Measurements from ENCODE around the gene CHMP1A.
"Not testable (repeated sequence)": the region's sequence is repeated elsewhere in the genome, so short reads cannot be mapped to it uniquely, and the experiment has no call there.

Gene CHMP1A

DNA sequence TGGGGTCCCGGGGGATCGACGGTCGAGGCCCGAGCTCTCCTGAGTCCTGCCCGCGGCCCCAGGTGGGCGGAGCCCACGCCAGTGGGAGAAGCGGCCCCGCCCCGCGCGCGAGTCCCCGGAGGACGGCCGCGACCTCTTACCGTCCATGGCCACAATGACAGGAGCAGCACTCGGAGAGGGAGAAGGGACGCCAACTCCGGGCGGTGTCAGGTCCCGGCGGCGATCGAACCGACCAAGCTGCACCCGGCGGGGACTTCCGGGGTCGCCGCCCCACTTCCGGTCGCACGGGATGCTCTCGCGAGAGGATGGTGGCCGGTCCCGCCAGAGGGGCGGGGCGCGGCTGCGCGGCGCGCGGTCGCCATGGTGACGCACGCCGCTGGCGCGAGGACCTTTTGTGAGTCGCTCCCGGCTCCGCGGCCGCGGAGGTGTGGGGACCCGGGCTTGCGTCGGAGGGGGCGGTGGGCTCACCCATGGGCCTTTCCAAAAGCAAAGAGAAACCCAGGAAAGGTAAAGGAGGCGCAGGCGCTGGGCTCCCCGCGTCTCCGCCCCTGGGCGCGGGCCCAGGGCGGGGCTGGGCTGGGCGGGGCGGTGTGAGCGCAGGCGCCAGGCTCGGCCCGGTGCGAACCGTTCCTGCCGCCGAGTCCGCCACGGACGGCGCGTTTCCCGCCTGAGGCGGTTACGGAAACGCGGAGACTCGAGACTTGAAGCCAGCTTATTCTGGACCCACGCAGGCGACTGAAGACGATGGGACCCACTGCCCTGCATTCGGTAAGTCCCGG, at the start of gene CHMP1A, which contains the start of gene SPATA33:
Gene CHMP1A, minus strand, starts transcription at position 267 of the 779 bp plus-strand sequence. Its CDS starts 120 bp downstream, at position 147.
Gene SPATA33, plus strand, starts transcription at position 395 of the 779 bp plus-strand sequence. Its CDS starts 76 bp downstream, at position 471.
- FAIRE-seq (peak; percentile 91), DNase-seq (ENCODE audit: low spot score) (peak; percentile 99)

- FAIRE-seq: no peak
- DNase-seq (ENCODE audit: low spot score): no peak
These were observed 49.2 kb upstream of the CHMP1A start for GRCh38 chr16:89706518-89707260.

DNA sequence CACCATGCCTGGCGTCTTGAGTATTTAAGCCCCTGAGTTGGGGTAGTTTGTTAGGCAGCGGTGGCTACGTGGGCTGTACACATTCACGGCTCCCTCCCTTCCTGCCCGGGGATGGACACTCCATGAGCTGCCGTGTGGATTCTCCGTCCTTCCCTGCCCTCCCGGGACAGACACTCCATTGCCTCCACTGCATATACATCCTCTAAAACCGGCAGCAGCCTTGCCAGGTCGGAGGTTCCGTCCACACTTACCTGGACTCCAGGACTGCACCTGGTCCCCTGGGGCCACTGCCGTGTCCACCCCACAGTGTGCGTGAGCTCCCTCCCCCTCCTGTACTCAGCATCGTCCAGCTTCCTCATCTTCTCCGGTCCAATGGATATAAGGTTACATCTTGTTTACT, 47.5 kb upstream of the CHMP1A start:
- peak; percentile 37 for FAIRE-seq
- DNase-seq (ENCODE audit: low spot score): no peak

GRCh38 chr16:89704281-89704680, 46.8 kb upstream of the CHMP1A start:
- DNase-seq (ENCODE audit: low spot score) (no peak), FAIRE-seq (no peak)

DNA sequence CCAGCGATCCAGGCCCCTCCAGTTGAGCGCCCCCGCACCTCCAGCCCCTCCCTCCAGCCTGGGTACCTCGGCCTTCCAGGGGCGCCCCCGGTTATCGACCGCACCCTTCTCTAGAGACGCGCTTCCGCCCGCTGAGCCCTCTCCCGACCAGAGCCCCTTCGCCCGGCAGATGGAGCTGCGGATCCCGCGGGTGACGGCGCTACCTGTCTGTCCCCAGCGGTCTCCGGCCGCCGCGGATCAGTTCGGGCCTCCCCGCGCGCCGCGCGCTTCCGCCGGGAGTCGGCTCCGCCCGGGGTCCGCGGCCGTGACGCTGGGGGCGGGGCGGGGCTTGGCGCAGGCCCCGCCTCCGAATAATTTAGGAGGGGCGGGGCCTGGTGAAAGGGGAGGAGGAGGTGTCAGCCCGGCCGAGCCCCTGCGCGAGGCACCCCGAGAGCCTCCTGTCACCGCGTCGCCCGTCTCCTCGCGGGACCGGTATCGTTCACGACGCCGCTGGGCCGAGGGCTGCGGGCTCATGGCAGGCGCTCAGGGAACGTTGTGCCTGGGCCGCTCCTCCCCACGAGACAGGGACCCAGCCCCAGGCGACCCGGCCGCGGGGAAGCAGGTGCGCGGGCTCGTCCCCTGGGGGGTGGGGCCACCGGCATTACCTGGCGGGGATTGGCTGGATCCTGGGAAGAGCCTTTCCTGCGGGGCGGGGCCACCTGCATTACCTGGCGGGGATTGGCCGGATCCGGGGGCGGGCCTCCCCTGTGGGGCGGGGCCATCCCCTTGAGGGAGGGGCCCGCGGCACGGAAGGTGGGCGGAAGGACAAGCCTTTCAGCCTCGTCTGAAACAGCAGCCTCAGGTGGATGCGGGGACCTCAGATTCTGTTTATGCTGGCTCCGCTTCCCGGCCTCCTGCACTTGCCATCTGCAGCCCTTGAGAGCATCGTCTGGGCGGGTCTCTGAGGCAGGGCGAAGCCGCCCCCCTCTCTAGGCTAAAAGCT, 44.2 kb upstream of the CHMP1A start, which contains the start of gene SPATA2L:
Gene SPATA2L, minus strand, starts transcription at position 281 of the 982 bp plus-strand sequence. CDS start 473 bp downstream, outside the sequence.
- DNase-seq (ENCODE audit: low spot score) (peak; percentile 98), FAIRE-seq (peak; percentile 73)

- peak; percentile 62 for DNase-seq (ENCODE audit: low spot score)
- peak; percentile 53 for FAIRE-seq
These were observed 43.3 kb upstream of the CHMP1A start for GRCh38 chr16:89700649-89701424.

DNA sequence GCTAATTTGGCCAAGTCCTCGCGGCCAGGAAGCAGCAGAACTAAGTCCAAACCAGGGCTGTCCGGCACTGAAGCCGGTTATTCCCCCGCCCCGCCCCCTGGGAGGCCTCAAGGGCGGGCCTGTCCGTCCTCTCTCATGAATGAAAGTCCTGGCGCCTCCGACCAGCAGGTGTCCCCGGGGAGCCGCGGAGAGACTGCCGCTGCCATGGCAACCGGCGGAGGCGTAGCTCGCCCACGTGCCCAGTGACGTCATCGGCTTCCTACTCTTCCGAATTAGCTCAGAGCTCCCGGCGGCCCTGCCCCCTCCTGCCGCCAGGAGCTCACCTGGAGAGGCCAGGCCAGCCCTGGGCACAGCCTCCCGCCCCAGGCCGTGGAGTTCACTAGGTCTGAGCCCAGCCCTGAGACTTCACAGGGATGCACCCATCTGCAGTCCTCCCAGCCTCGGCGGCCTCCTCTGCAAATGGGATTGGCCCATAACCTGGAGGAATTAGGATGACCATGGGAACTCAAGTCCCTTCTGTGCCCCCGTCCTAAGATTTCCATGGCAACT, 42.7 kb upstream of the CHMP1A start:
- DNase-seq (ENCODE audit: low spot score) (peak; percentile 99), FAIRE-seq (peak; percentile 46)

DNA sequence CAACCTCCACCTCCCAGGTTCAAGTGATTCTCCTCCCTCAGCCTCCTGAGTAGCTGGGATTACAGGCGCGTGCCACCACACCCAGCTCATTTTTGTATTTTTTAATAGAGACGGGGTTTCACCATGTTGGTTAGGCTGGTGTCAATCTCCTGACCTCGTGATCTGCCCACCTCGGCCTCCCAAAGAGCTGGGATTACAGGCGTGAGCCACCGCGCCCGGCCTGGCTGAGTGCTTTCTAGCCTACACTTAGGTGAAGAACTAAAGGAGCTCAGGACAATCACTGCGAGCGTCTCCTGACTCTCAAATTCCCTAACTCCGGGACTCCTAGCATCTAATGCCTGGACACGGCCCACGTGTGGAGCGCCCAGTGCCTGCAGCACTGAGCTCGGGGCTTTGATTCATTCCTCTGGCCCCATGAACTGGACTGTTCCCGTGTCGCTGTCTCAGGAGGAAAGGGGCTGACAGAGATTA, 42.2 kb upstream of the CHMP1A start:
- not testable (repeated sequence) for FAIRE-seq

GRCh38 chr16:89698717-89699116, 41.2 kb upstream of the CHMP1A start:
- not testable (repeated sequence) for FAIRE-seq; DNase-seq (ENCODE audit: low spot score)

More for the DNA sequence above, 42.2 kb upstream of the CHMP1A start:
- DNase-seq (ENCODE audit: low spot score): not testable (repeated sequence)

DNA sequence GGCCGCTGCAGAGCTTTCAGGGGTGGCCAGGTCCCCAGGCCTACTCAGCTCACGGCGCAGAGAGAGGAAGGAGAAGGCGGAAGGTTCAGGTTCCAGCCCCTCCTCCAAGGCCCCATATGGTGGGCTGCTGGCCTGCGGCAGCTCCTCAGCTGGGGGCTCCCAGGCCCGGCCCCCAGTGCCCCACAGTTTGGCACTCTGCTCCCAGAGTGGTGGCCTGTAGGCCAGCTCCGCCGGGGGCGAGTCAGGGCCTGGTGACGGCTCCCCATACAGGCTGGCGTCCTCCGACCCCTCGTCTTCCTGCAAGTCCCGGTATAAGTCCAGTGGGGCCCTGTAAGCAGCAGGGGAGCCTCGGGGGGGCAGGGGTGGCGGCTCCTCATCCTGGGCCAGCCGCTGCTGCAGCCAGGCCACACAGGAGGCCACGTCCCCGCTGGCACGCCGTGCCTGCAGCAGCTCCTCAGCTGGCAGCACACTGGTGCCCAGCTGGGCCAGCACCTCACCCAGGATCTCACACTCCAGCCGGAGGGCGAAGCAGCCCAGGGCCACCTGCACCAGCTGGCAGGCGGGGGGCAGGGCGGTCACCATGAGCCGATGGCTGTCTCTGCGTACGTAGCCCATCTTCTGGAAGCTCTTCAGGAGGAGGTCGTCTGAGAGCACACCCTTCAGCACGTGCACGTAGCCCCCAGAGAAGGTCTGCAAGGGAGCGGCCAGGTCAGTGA, 40.3 kb upstream of the CHMP1A start:
- FAIRE-seq: no peak
- DNase-seq (ENCODE audit: low spot score): no peak

DNA sequence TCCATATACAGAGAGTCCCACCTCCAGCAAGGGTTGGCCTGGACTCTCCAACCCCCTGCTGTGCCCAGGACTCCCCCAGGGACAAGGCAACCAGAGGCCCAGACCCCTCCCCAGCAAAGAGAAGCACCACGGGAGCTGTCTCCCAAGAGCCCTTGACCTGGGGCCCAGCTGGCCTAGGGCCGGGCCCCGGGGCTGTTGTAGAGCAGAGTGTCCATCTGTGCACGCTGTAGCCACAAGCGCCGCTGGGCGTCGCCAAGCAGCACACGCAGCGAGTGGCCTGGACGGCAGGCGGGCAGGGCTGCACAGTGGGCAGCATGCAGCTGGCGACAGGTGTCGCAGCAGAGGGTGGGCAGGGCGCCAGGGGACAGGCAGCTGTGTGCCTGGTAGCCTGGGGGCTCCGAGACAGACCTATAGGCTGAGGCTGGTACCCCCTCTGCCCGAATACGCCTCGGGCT, 39.7 kb upstream of the CHMP1A start:
- no peak for FAIRE-seq
- DNase-seq (ENCODE audit: low spot score): no peak

DNA sequence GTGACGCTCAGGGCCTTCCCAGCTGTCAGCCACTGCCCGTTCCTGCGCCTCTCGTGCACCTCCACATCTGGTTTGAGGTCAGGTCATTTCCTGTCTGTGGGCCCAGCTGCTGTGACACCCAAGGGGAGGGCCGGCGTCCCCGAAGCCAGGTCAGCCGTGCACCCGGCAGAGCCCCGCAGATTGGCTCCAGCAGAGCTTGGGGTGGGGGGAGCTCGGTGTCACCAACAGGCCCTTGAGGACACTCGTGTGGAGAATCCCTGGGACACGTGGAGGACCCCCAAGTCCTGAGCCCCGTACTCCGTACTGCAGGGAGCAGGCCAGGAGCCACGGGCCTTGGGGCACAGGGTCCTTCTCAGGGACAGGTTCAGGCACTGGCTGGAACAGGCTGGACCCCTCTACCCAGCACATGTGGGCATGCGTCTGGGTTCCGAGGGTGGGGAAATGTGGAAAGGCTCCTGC, 39.2 kb upstream of the CHMP1A start:
- no peak for DNase-seq (ENCODE audit: low spot score)

GRCh38 chr16:89695875-89696669, 38.6 kb upstream of the CHMP1A start:
- no peak for DNase-seq (ENCODE audit: low spot score)
- peak; percentile 72 for FAIRE-seq

More for the DNA sequence above, 39.2 kb upstream of the CHMP1A start:
- FAIRE-seq: no peak

DNA sequence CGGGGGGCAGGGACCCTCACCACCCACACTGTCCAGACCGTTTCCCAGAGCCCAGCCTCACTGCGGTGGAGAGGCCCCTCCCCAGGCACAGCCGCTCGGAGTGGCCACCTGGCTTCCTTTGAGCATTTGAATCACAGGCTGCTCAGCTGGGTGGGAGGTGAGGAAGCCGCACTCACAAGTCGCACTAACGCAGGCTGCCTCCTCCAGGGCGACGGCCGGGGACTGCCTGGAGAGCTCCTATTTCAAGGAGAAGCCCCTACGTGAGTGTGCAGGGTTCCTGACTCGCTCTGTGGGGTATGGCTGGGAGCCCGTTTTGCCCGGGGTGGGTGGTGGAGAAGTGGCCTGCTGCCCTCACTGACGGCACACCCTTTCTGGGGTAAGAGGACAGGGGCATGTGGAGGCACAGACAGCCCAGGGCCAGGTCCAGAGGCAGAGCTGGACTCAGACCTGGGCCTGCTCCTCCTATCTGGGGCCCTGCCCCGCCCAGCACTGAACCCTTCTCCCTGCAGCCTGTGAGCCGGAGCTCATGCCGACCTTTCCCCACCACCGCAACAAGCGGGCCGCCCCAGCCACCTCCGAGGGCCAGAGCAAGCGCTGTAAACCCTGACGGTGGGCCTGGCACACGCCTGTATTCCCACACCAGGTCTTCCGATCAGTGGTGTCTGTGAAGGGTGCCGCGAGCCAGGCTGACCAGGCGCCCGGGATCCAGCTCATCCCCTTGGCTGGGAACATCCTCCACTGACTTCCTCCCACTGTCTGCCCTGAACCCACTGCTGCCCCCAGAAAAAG, 37.8 kb upstream of the CHMP1A start:
- FAIRE-seq (no peak), DNase-seq (ENCODE audit: low spot score) (no peak)

GRCh38 chr16:89694784-89695085, 37.2 kb upstream of the CHMP1A start:
- DNase-seq (ENCODE audit: low spot score); FAIRE-seq: not testable (repeated sequence)

GRCh38 chr16:89693931-89694783, 36.6 kb upstream of the CHMP1A start:
- DNase-seq (ENCODE audit: low spot score) (no peak), FAIRE-seq (no peak)

Measured in urothelium cell line (cell line).